Measurements from ENCODE around the gene VSTM2B. TPM values are rescaled to one million over a fixed set of nuclear protein-coding genes. Genes with fewer than 3 reads are reported as not detected.

The VSTM2B gene
- polyA plus RNA-seq, 1 of the 3 experiments (the other 2 are of a cell fraction): not detected

DNA sequence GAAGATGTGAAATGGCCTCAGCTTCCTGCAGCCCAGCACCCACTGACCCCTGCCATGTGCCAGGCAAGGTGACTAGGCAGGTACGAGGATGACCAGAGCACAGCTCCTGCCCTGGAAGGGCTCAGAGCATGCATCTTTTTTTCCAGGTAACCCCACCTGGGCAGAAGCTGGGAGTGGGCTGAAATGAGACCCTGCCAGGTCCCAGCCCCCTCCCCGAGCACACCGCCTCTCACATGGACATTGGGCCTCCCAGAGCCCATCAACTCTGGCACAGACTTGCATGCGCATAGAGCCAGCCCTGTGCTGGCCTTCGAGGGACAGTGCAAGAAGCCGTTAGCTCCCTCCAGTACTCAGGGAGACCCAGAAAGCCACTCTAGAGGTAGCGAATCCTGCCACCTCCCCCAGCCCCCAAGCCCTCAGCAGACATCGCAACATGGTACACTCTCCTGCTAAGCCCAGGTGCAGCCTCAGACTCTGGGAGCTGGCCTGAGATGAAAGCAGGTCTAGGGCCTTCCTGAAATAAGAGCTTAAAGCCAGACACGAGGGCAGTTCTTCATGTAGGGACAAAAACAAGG lies 8.9 kb upstream of the VSTM2B start (continued):
- TF ChIP-seq SIN3A (IDR thresholded peaks at IDR 0.05; ENCODE audit: borderline replicate concordance, low read depth, low read length) (no peak), YY1 (IDR thresholded peaks at IDR 0.05; ENCODE audit: low read depth) (no peak), RAD21 (IDR thresholded peaks at IDR 0.05; ENCODE audit: low read length) (no peak), ELF1 (IDR thresholded peaks at IDR 0.05) (no peak), MEF2A (IDR thresholded peaks at IDR 0.05; ENCODE audit: borderline replicate concordance, low read depth) (no peak)
- TF ChIP-seq, protein P1, sequence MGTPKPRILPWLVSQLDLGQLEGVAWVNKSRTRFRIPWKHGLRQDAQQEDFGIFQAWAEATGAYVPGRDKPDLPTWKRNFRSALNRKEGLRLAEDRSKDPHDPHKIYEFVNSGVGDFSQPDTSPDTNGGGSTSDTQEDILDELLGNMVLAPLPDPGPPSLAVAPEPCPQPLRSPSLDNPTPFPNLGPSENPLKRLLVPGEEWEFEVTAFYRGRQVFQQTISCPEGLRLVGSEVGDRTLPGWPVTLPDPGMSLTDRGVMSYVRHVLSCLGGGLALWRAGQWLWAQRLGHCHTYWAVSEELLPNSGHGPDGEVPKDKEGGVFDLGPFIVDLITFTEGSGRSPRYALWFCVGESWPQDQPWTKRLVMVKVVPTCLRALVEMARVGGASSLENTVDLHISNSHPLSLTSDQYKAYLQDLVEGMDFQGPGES (IDR thresholded peaks at IDR 0.05; ENCODE audit: low read depth, low read length): no peak
- TF ChIP-seq, protein P2, sequence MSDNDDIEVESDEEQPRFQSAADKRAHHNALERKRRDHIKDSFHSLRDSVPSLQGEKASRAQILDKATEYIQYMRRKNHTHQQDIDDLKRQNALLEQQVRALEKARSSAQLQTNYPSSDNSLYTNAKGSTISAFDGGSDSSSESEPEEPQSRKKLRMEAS (IDR thresholded peaks at IDR 0.05; ENCODE audit: low read depth): no peak

DNA sequence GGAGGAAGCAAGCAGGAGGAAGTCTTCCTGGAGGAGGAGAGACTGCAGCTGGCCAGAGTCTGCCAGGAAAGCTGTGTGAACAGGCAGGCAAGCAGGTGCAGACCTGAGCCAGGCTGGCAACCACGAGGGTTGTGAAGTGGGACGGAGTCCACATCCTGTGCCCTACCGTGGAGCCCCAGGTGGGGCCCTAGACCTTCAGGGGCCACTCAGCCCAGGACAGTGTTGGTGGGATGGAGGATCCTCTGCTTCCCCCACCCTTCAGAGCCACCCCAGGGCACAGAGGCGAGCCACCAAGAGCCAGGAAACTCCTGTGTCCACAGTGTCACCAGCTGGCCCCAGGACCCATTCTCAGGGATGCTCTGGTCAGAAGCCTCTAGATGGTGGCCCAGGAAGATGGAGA lies 8.4 kb upstream of the VSTM2B start:
- DNase-seq: no peak
- H3K4me1 ChIP-seq (ENCODE audit: control insufficient read depth in 1 of 2, insufficient read depth in 2 of 2, low read depth in 1 of 2, low read length in 1 of 2): no peaks in the 10 kb centered on the region
- 0% methylated on average over 3 of the region's 4 CpGs for WGBS (ENCODE audit: low lambda C conversion rate)
- no peak overlapping the region for H3K4me3 ChIP-seq (ENCODE audit: low read depth in 2 of 2, low read length in 1 of 2)
- POLR2A ChIA-PET: no interaction called here
- no peaks in the 10 kb centered on the region for H4K20me1 ChIP-seq (ENCODE audit: insufficient read depth)
- H3K79me2 ChIP-seq (ENCODE audit: insufficient read depth): no peaks in the 10 kb centered on the region
- no peak for TF ChIP-seq GABPA (IDR thresholded peaks at IDR 0.05; ENCODE audit: low read depth)
- no peak for TF ChIP-seq JUND (IDR thresholded peaks at IDR 0.05)
- TF ChIP-seq, protein P3, sequence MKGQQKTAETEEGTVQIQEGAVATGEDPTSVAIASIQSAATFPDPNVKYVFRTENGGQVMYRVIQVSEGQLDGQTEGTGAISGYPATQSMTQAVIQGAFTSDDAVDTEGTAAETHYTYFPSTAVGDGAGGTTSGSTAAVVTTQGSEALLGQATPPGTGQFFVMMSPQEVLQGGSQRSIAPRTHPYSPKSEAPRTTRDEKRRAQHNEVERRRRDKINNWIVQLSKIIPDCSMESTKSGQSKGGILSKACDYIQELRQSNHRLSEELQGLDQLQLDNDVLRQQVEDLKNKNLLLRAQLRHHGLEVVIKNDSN (IDR thresholded peaks at IDR 0.05; ENCODE audit: borderline replicate concordance, low read depth): no peak
- no peak for TF ChIP-seq CHD2 (IDR thresholded peaks at IDR 0.05; ENCODE audit: low read length, partially characterized antibody)
- TF ChIP-seq, protein P4, sequence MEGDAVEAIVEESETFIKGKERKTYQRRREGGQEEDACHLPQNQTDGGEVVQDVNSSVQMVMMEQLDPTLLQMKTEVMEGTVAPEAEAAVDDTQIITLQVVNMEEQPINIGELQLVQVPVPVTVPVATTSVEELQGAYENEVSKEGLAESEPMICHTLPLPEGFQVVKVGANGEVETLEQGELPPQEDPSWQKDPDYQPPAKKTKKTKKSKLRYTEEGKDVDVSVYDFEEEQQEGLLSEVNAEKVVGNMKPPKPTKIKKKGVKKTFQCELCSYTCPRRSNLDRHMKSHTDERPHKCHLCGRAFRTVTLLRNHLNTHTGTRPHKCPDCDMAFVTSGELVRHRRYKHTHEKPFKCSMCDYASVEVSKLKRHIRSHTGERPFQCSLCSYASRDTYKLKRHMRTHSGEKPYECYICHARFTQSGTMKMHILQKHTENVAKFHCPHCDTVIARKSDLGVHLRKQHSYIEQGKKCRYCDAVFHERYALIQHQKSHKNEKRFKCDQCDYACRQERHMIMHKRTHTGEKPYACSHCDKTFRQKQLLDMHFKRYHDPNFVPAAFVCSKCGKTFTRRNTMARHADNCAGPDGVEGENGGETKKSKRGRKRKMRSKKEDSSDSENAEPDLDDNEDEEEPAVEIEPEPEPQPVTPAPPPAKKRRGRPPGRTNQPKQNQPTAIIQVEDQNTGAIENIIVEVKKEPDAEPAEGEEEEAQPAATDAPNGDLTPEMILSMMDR (IDR thresholded peaks at IDR 0.05): no peak
- TF ChIP-seq FOSL2 (IDR thresholded peaks at IDR 0.05; ENCODE audit: borderline replicate concordance, low read depth): no peak
- no peak for TF ChIP-seq GATA2 (CRISPR knock-in tag; IDR thresholded peaks at IDR 0.05)
- TF ChIP-seq, protein P1 (IDR thresholded peaks at IDR 0.05; ENCODE audit: low read depth, low read length): no peak
- TF ChIP-seq ELF1 (IDR thresholded peaks at IDR 0.05): no peak
- no peak overlapping the region for H3K27ac ChIP-seq (ENCODE audit: low read depth in 2 of 2, low read length in 1 of 2)
- H3K9me2 ChIP-seq: no peaks in the 10 kb centered on the region
- H3K4me2 ChIP-seq: no peak overlapping the region
- peaks cover 18% of the 10 kb centered on the region for H3K27me3 ChIP-seq (ENCODE audit: insufficient read depth)
- H2AFZ ChIP-seq (ENCODE audit: low read depth): no peak overlapping the region
- H3K36me3 ChIP-seq (replicated peaks in 1 of 2; ENCODE audit: control insufficient read depth in 1 of 2, insufficient read depth in 2 of 2, low read length in 1 of 2): no peaks in the 10 kb centered on the region
- no peaks in the 10 kb centered on the region for H3K9me3 ChIP-seq
- H3F3A ChIP-seq (replicated peaks; ENCODE audit: insufficient read depth): no peaks in the 10 kb centered on the region
- no peak overlapping the region for H3K9ac ChIP-seq
- CTCF ChIA-PET: interaction anchor here (1.2 to 2.7 kb wide), 2 partner anchors 10 to 11 kb away, joined by 4 to 16 read pairs; no protein-coding TSS in a partner anchor
